Astrocyte of the cerebellum (primary cell): Measurements from ENCODE around the gene ADGRD2.

Experiments used
- DNase-seq: peaks from one replicate; pipeline ENCODE4 v3.0.0-alpha.2; 2011; ENCODE audit warnings: low read depth
- H3K4me3 ChIP-seq: 2 replicates; pipeline ENCODE4 v1.5.1; 2011; ENCODE audit warnings: mild to moderate bottlenecking, low read depth, low read length, moderate library complexity
- CTCF ChIP-seq: IDR thresholded peaks from 2 replicates; pipeline ENCODE4 v1.5.1; 2012; ENCODE audit warnings: low read length, low read depth, moderate library complexity, mild to moderate bottlenecking; ENCODE audit errors: missing control alignments
- in situ Hi-C: cut with HindIII; loops from 2 replicates; pipeline ENCODE4 v1.10.0; 2017; ENCODE audit warnings: low sequenced_read_pairs

ADGRD2 gene

GRCh38 chr9:124462739-124463138 lies 12.5 kb downstream of the ADGRD2 start:
- no peak overlapping the region for H3K4me3 ChIP-seq
- no peak for TF ChIP-seq CTCF
- in situ Hi-C loops: no loop called here
- DNase-seq: no peak

- no peak overlapping the region for H3K4me3 ChIP-seq
- DNase-seq: no peak
- in situ Hi-C loops: no loop called here
- no peak for TF ChIP-seq CTCF
Observed at GRCh38 chr9:124465736-124466135, 15.5 kb downstream of the ADGRD2 start.

GRCh38 chr9:124467410-124468060 lies 17.3 kb downstream of the ADGRD2 start:
- in situ Hi-C loops: no loop called here
- TF ChIP-seq CTCF: no peak
- DNase-seq: no peak
- H3K4me3 ChIP-seq: no peak overlapping the region

GRCh38 chr9:124468061-124468740 lies 17.9 kb downstream of the ADGRD2 start:
- TF ChIP-seq CTCF: no peak
- no peak overlapping the region for H3K4me3 ChIP-seq
- in situ Hi-C loops: no loop called here
- no peak for DNase-seq

GRCh38 chr9:124469011-124469832 lies 19.0 kb downstream of the ADGRD2 start:
- in situ Hi-C loops: no loop called here
- H3K4me3 ChIP-seq: no peak overlapping the region

More at GRCh38 chr9:124469011-124469832, 19.0 kb downstream of the ADGRD2 start:
- TF ChIP-seq CTCF: no peak
- no peak for DNase-seq
